ENCODE results near the gene IL19. TPM values are rescaled to one million over a fixed set of nuclear protein-coding genes. Genes with fewer than 3 reads are reported as not detected.

Gene IL19
- polyA plus RNA-seq, 1 of the 3 experiments (the other 2 are of a cell fraction), result not detected

- Histone ChIP-seq H3K4me3 (ENCODE audit: low read depth in 2 of 2, low read length in 1 of 2) (no peak overlapping the region), H3K4me1 (ENCODE audit: control insufficient read depth in 1 of 2, insufficient read depth in 2 of 2, low read depth in 1 of 2, low read length in 1 of 2) (no peaks in the 10 kb centered on the region), H2AFZ (ENCODE audit: low read depth) (no peak overlapping the region), H3K4me2 (no peak overlapping the region), H3K9ac (no peak overlapping the region), H3K27ac (ENCODE audit: low read depth in 2 of 2, low read length in 1 of 2) (no peak overlapping the region), H3K9me3 (no peaks in the 10 kb centered on the region), H3K79me2 (ENCODE audit: insufficient read depth) (no peaks in the 10 kb centered on the region), H3K9me2 (no peaks in the 10 kb centered on the region), H3K36me3 (replicated peaks in 1 of 2; ENCODE audit: control insufficient read depth in 1 of 2, insufficient read depth in 2 of 2, low read length in 1 of 2) (no peaks in the 10 kb centered on the region), H3K27me3 (ENCODE audit: insufficient read depth) (peaks cover 5% of the 10 kb centered on the region; the same call in 1 of the 2 replicates), H3F3A (replicated peaks; ENCODE audit: insufficient read depth) (no peaks in the 10 kb centered on the region), H4K20me1 (ENCODE audit: insufficient read depth) (no peaks in the 10 kb centered on the region)
- POLR2A ChIA-PET, result no interaction called here
- DNase-seq, result no peak
- CTCF ChIA-PET, result interaction anchor here (1.1 to 2.1 kb wide), 2 partner anchors 11 to 27 kb away, joined by 3 to 13 read pairs; no protein-coding TSS in a partner anchor
- TF ChIP-seq FOXJ3 (CRISPR knock-in tag; IDR thresholded peaks at IDR 0.05) (no peak), EZH2phosphoT487 (IDR thresholded peaks at IDR 0.05; ENCODE audit: borderline replicate concordance, low read depth) (no peak), NFIC (IDR thresholded peaks at IDR 0.05; ENCODE audit: borderline replicate concordance) (no peak), POLR2AphosphoS5 (IDR thresholded peaks at IDR 0.05; ENCODE audit: low read depth, low read length) (no peak), GATA2 (CRISPR knock-in tag; IDR thresholded peaks at IDR 0.05) (no peak), IRF3 (IDR thresholded peaks at IDR 0.05; ENCODE audit: low read depth, low read length) (no peak)
- TF ChIP-seq, protein P1, sequence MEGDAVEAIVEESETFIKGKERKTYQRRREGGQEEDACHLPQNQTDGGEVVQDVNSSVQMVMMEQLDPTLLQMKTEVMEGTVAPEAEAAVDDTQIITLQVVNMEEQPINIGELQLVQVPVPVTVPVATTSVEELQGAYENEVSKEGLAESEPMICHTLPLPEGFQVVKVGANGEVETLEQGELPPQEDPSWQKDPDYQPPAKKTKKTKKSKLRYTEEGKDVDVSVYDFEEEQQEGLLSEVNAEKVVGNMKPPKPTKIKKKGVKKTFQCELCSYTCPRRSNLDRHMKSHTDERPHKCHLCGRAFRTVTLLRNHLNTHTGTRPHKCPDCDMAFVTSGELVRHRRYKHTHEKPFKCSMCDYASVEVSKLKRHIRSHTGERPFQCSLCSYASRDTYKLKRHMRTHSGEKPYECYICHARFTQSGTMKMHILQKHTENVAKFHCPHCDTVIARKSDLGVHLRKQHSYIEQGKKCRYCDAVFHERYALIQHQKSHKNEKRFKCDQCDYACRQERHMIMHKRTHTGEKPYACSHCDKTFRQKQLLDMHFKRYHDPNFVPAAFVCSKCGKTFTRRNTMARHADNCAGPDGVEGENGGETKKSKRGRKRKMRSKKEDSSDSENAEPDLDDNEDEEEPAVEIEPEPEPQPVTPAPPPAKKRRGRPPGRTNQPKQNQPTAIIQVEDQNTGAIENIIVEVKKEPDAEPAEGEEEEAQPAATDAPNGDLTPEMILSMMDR (IDR thresholded peaks at IDR 0.05), result no peak
- 61% methylated on average over 3 of the region's 3 CpGs for WGBS (ENCODE audit: low lambda C conversion rate)
These were observed 114.9 kb downstream of the IL19 start for GRCh38 chr1:206885341-206886060.

DNA sequence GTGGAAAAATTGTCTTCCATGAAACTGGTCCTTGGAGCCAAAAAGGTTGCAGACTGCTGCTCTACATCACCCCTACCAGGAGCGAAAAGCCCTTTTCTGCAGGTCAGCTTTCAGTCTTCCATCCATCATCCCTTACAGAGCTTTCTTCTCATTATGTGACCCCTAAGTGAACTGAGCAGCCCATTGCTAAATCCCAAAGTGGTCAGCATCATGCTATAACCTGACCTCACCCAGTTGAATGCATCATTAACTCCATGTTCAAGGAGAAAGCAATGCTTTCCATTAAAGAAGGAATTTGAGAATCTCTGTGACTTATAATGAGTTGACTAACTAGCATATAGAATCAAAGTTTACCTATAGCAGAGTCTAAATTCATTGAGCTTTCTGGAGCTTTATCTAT lies 116.3 kb downstream of the IL19 start:
- POLR2A ChIA-PET, result no interaction called here
- 69% methylated on average over 1 of the region's 1 CpG for WGBS (ENCODE audit: low lambda C conversion rate)
- no peak overlapping the region for H3K4me3 ChIP-seq (ENCODE audit: low read depth in 2 of 2, low read length in 1 of 2)
- H2AFZ ChIP-seq (ENCODE audit: low read depth), result no peak overlapping the region
- H3K9me2 ChIP-seq, result no peaks in the 10 kb centered on the region
- TF ChIP-seq RCOR1 (IDR thresholded peaks at IDR 0.05; ENCODE audit: low read length), result no peak
- no peak for TF ChIP-seq TCF12 (IDR thresholded peaks at IDR 0.05)
- TF ChIP-seq, protein P2, sequence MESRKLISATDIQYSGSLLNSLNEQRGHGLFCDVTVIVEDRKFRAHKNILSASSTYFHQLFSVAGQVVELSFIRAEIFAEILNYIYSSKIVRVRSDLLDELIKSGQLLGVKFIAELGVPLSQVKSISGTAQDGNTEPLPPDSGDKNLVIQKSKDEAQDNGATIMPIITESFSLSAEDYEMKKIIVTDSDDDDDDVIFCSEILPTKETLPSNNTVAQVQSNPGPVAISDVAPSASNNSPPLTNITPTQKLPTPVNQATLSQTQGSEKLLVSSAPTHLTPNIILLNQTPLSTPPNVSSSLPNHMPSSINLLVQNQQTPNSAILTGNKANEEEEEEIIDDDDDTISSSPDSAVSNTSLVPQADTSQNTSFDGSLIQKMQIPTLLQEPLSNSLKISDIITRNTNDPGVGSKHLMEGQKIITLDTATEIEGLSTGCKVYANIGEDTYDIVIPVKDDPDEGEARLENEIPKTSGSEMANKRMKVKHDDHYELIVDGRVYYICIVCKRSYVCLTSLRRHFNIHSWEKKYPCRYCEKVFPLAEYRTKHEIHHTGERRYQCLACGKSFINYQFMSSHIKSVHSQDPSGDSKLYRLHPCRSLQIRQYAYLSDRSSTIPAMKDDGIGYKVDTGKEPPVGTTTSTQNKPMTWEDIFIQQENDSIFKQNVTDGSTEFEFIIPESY (IDR thresholded peaks at IDR 0.05; ENCODE audit: borderline replicate concordance, low read depth), result no peak
- TF ChIP-seq, protein P3, sequence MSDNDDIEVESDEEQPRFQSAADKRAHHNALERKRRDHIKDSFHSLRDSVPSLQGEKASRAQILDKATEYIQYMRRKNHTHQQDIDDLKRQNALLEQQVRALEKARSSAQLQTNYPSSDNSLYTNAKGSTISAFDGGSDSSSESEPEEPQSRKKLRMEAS (IDR thresholded peaks at IDR 0.05; ENCODE audit: low read depth), result no peak
- TF ChIP-seq FOXM1 (IDR thresholded peaks at IDR 0.05; ENCODE audit: low read depth), result no peak
- no peak for TF ChIP-seq GABPA (IDR thresholded peaks at IDR 0.05; ENCODE audit: low read depth)
- TF ChIP-seq USF2 (IDR thresholded peaks at IDR 0.05; ENCODE audit: borderline replicate concordance, low read depth, low read length), result no peak
- TF ChIP-seq FOXJ3 (CRISPR knock-in tag; IDR thresholded peaks at IDR 0.05), result no peak
- TF ChIP-seq, protein P1 (IDR thresholded peaks at IDR 0.05), result no peak
- no peak for TF ChIP-seq USF1 (IDR thresholded peaks at IDR 0.05; ENCODE audit: borderline replicate concordance, low read depth)
- no peak for TF ChIP-seq MEF2A (IDR thresholded peaks at IDR 0.05; ENCODE audit: borderline replicate concordance, low read depth)
- TF ChIP-seq EZH2phosphoT487 (IDR thresholded peaks at IDR 0.05; ENCODE audit: borderline replicate concordance, low read depth), result no peak
- no peaks in the 10 kb centered on the region for H3K9me3 ChIP-seq
- H3K36me3 ChIP-seq (replicated peaks in 1 of 2; ENCODE audit: control insufficient read depth in 1 of 2, insufficient read depth in 2 of 2, low read length in 1 of 2), result no peaks in the 10 kb centered on the region
- no peak overlapping the region for H3K27ac ChIP-seq (ENCODE audit: low read depth in 2 of 2, low read length in 1 of 2)
- H3K4me2 ChIP-seq, result no peak overlapping the region
- H3K27me3 ChIP-seq (ENCODE audit: insufficient read depth), result peaks cover 5% of the 10 kb centered on the region; the same call in 1 of the 2 replicates
- DNase-seq, result no peak
- H3K4me1 ChIP-seq (ENCODE audit: control insufficient read depth in 1 of 2, insufficient read depth in 2 of 2, low read depth in 1 of 2, low read length in 1 of 2), result no peaks in the 10 kb centered on the region
- no peak overlapping the region for H3K9ac ChIP-seq
- H4K20me1 ChIP-seq (ENCODE audit: insufficient read depth), result no peaks in the 10 kb centered on the region
- H3F3A ChIP-seq (replicated peaks; ENCODE audit: insufficient read depth), result no peaks in the 10 kb centered on the region
- CTCF ChIA-PET, result interaction anchor here (0.6 to 0.9 kb wide), 2 partner anchors 26 to 1691 kb away, joined by 3 read pairs; no protein-coding TSS in a partner anchor
- no peaks in the 10 kb centered on the region for H3K79me2 ChIP-seq (ENCODE audit: insufficient read depth)
